ENCODE measurements around the gene TNFSF15.

GRCh38 chr9:114770991-114771390 lies 34.8 kb downstream of the TNFSF15 start:
- TF ChIP-seq CTCF (IDR thresholded peaks at IDR 0.05), result no peak
- no peak for TF ChIP-seq POLR2A (IDR thresholded peaks at IDR 0.05)
